NCI-H510A (cell line): ENCODE data around the gene YTHDF1.

Experiments
- DNase-seq: peaks from one replicate; lab custom pipeline; 2025; lab: John Stamatoyannopoulos, UW

Gene YTHDF1

DNA sequence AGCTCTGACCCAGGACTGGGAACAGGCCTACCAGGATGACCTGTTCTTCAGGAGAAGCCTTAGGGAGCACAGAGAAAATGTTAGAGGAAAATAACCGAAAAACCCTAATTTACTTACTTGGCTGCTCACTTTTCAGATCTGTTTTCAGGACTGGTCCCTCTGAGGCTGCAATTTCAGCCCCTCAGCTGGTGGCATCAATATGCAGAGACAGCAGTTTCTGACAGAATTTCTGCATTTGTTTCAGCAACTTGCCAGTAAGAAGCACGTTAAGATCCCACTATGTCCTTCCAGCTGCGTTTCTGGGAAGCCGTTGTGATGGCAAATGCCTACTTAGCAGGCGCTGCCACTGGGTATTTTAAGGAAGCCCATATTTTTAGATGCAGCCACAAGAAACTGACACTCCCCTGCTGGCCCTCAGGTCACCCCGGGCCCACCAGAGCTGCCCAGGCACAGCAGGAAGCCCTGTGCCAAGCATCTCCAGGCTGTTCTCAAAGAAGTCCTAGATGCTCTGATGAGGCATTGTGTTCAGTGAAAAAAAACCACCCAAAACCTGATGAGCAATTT is 7.5 kb downstream of the YTHDF1 start:
- no peak for DNase-seq

GRCh38 chr20:63206878-63207277 is 9.1 kb downstream of the YTHDF1 start:
- no peak for DNase-seq

GRCh38 chr20:63205896-63206295 is 10.0 kb downstream of the YTHDF1 start:
- no peak for DNase-seq

GRCh38 chr20:63204362-63204761 is 11.6 kb downstream of the YTHDF1 start:
- no peak for DNase-seq

DNA sequence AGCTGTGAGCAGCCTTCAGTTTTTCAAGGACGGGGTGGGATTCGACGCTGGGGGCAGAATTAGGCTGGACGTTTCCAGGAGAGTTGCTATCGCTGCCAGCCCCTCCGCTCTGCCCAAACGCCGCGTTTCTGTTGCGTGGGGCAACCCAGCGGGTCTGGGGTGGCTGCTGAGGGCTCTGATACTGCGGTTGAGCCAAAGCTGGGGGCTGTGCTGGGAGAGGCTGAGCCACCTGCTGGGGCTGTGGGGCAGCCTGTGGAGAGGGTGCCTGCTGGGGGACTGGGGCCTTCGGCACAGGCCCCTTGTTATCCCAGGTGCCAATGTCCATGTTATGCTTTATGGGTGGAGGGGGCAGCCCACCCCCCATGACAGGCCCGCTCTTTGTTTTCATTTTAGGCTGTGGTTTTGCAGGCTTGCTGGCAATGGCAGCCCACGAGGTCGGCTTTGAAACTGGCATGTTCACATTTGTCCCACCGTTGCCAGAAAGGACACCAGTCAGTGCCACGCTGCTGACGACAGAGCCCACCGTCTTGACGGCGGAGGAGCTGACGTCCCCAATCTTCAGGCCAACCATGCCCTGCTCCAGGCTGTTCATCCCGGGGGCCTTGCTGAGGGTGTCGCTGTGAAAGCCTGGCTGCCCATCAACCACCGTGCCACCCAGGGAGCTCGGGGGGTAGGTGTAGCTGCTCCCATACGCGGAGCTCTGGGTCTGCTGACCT is 13.0 kb downstream of the YTHDF1 start:
- DNase-seq = no peak

GRCh38 chr20:63202021-63202420 is 13.9 kb downstream of the YTHDF1 start:
- DNase-seq = no peak

- no peak for DNase-seq
These were observed 17.3 kb downstream of the YTHDF1 start for GRCh38 chr20:63198606-63199005.

GRCh38 chr20:63196768-63197470 is 19.0 kb downstream of the YTHDF1 start:
- no peak for DNase-seq

- DNase-seq = no peak
These were observed 21.1 kb downstream of the YTHDF1 start for GRCh38 chr20:63194797-63195173.

DNA sequence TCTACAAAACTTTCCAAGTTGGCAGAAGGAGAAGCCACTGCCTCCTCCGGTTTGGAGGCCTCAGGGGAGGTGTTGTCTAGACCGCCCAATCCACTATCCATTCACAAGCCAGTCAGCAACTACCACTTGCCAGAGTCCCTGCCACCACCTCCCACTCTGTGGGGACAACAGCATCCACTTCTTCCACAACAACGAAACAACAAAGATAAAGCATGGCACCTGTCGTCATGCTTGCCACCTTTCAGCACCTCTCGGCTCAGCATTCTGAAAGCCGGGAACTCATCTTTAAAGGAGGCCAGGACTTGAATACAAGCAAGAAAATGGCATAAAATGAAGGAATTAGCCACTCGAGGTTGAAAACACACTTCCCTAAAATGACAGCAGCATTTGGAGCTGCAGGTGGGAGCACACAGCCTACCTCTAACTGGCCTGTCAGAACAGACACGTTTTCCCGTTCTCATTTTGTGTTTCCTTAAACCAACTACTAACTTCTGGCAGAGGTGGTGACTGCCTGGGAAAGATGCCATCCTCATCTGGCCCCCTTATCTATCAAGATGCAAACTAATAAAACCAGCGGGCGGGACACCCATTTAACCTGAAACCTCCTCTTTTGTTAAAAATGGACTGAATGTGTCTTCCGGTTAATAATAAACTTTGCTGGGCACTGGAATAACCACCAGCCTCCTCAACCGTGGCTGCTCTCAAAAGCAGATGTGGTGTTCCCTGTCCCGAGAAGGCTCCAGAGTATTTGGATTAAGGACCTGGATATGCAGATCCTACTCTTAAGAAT is 21.7 kb downstream of the YTHDF1 start:
- DNase-seq = no peak

DNA sequence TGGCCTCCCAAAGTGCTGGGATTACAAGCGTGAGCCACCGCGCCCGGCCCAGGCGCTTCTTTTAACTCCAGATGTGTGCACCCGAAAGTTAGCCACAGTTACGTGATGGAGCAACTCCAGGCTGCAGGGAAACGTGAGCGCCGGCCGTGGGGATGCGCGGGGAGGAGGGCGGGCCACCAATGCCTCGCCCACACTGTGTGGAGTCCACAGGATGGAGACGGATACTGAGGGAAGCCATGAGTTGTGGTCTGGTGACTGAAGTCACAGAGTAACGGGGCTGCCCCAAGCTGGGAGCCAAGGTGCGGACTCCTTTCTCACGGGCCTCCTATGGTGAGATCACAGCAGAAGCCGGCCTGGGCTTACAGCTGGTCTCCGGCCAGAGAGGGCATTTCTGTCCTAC is 23.2 kb downstream of the YTHDF1 start:
- DNase-seq = no peak

DNA sequence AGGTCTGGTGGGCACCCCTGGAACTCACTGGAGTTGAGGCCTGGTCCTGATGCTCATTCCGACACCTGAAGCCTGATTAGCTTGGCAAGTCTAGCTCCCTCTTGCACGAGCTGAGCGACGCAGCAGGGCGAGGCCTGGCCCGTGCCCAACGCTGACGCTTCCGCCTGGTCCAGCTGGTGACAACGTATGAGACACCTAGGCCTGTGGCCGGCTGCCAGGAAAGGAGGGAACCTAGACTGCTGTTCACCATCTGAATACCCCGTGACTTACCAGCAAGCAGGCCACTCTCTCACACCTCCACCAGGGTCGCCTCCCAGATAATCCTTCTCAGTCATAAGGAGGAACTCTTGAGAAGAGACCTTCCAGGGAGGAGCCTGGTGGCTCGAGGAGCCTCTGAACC is 24.5 kb downstream of the YTHDF1 start:
- DNase-seq = peak; percentile 70

GRCh38 chr20:63190828-63191227 is 25.1 kb downstream of the YTHDF1 start:
- DNase-seq = no peak

DNA sequence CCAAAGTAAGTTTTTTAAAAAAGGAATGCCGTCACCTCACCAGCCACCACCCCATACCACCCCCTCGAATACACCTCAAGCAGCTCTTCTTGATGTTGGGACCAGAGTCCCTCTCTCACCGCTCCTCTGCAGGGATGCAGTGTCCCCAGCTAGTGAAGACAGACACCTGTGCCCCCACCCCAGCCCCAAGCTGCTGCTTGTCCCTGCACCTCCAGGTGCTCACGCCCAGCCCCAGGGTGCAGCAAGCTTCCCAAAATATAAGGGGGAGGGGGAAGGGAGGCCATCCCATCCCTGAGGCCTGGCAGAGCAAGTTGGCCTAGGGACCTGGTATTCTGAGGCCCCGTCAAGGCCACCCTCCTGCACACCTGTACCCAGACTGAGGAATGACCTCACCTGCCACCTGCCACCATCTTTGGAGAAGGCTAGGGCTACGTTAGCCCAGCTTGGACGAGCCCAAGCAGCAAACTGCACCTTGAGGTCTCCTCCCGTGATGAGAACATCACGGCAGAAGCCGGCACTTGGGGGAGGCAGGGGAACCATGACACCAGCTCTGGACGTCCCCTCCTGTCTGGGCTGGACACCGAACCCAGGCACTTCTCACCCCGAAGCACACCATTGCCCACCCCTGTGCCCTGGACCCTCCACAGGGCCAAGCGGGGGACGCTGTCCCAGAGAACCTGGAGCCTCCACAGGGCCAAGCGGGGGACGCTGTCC is 25.9 kb downstream of the YTHDF1 start:
- no peak for DNase-seq

DNA sequence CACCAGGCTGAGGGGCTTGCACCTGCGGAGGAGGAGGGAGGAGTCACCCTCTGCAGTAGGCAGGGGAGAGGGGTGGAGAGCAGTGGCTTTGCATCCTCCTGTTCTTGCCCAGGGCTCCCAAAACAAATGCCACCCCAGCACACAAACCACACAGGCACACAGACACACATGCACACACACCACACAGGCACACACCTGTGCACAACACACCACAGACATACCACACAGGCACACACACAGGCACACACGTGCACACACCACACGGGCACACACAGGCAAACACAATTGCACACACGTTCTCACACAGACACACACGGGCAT is 26.6 kb downstream of the YTHDF1 start:
- DNase-seq = no peak

- no peak for DNase-seq
These were observed 27.1 kb downstream of the YTHDF1 start for GRCh38 chr20:63188641-63189321.

DNA sequence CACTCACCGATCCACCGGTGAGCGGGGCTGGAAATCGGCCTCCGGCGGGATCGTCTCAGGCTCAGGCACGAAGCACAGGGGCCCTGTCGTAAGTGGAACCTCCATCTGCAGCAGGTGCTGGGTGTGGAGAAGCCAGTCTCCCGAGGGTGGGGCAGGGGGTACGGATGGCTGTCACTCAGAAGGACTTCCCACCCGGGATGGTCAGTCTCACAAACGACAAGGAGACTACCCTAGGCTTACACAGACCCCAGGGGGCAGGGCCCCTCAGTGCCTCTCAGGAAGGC is 27.8 kb downstream of the YTHDF1 start:
- no peak for DNase-seq

- DNase-seq = no peak
These were observed 28.4 kb downstream of the YTHDF1 start for GRCh38 chr20:63187338-63188158.

DNA sequence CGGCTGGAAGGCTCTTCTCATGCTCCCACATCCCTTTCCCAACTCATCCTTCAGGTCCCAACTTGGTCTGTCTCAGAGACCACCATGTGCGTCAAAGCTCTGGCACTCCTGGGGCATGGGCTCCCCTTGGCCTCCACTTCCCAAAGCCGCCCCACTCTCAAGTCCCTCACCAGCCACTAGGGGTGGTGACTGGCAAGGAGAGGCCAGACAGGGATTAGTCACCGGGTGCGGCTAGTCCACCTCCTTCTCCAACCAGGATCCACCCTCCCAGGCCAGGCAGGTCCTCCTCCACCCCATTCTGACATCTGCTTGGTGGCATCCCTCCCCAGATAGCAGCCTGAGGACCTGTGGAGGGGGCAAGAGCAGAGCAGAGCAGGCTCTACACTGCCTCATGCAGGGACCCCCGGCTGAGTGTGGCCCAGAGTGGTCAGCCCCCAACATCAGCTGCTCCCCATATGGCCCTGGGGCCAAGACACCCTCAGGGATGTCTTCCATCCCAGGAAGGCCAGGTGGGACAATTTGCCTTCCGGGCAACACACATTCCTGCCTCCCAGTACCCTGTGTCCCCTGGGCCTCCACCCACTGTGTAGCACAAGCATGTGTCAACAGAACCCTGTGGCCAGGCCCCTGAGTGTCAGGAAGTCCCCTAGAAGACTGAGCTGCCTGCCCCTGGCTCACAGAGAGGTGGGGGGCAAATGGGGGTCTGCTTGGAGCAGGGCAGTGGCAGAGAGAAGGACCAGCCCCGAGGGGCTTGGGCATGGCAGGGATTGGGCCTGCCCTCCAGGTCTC is 29.2 kb downstream of the YTHDF1 start:
- DNase-seq = no peak

DNA sequence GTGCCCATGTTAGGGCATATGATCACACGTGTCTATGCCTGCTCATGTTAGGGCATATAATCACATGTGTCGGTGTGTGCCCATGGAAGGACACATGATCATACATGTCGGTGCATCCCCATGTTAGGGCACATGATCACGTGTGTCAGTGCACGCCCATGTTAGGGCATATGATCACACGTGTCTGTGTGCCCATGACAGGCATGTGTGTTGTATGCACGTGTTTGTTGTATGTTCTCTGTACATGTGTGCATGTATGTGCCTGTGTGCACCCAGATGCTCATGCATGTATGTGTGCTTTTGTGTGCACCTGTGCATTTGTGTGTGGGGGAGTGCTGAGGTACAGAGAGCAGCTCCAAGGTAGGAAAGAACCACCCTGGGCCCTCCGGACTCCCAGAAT is 29.8 kb downstream of the YTHDF1 start:
- no peak for DNase-seq
